GM12891 (cell line): ENCODE results near the gene WNT4.

Experiments used
- DNase-seq: peaks from one replicate; pipeline ENCODE4 v3.0.0; 2011; ENCODE audit warnings: low spot score; ENCODE audit not compliant: insufficient read length
- FAIRE-seq: peaks from 2 replicates; lab custom pipeline; 2011; peaks lifted over from hg19 to GRCh38; lab: Jason Lieb, UNC
- PAX5 ChIP-seq: IDR thresholded peaks from 2 replicates; pipeline ENCODE4 v1.6.1; 2011; ENCODE audit warnings: low read length, moderate library complexity, mild to moderate bottlenecking; ENCODE audit not compliant: insufficient read depth, severe bottlenecking
- POLR2A ChIP-seq: IDR thresholded peaks from 2 replicates; pipeline ENCODE4 v1.6.1; 2011; ENCODE audit warnings: low read depth, low read length, control low read depth
- POLR2AphosphoS5 ChIP-seq: IDR thresholded peaks from 2 replicates; pipeline ENCODE4 v1.6.1; 2011; ENCODE audit warnings: low read depth, low read length, control low read depth
- POU2F2 ChIP-seq: IDR thresholded peaks from 2 replicates; pipeline ENCODE4 v1.6.1; 2011; ENCODE audit warnings: low read depth, mild to moderate bottlenecking, control low read depth, low read length, moderate library complexity
- SPI1 ChIP-seq: IDR thresholded peaks from 2 replicates; pipeline ENCODE4 v1.6.1; 2011; ENCODE audit warnings: low read depth, low read length, control low read depth
- TAF1 ChIP-seq: IDR thresholded peaks from 2 replicates; pipeline ENCODE4 v1.6.1; 2011; ENCODE audit warnings: low read depth, low read length, control low read depth

The WNT4 gene

GRCh38 chr1:22142315-22143064 lies 407 bp downstream of the WNT4 start:
- no peak for TF ChIP-seq TAF1
- FAIRE-seq, result no peak
- DNase-seq, result peak; percentile 74

- TF ChIP-seq TAF1 (no peak), PAX5 (no peak), POLR2AphosphoS5 (no peak), POLR2A (no peak), SPI1 (no peak), POU2F2 (no peak)
- FAIRE-seq (no peak), DNase-seq (no peak)
Observed at GRCh38 chr1:22141554-22142314, 1.2 kb downstream of the WNT4 start.

DNA sequence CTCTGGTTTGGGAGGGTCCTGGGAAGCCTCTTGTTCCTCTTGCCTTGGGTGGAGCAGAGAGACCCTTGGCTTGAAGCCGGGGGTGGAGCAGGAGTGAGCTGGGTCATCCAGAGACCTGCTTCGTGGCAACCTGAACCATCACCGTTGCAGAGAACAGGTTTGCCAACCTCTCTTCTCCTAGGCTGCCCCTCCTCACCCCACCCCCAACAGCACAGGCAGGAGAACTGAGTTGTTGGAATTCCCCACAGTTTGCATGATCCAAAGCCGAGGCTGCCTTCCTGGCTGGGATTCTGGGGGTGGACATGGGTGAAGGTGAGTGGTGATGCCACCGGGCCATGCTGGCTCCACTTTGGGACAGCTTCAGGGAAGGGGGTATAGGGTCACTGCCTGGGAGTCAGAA lies 2.2 kb downstream of the WNT4 start:
- no peak for DNase-seq
- FAIRE-seq, result no peak
- no peak for TF ChIP-seq POU2F2
- no peak for TF ChIP-seq PAX5
- TF ChIP-seq POLR2A, result no peak
- no peak for TF ChIP-seq POLR2AphosphoS5

- TF ChIP-seq TAF1, result no peak
- TF ChIP-seq POU2F2, result no peak
- TF ChIP-seq POLR2AphosphoS5, result no peak
- TF ChIP-seq PAX5, result no peak
- no peak for TF ChIP-seq POLR2A
- TF ChIP-seq SPI1, result no peak
- DNase-seq (no peak), FAIRE-seq (no peak)
Observed at GRCh38 chr1:22139817-22140216, 3.1 kb downstream of the WNT4 start.

GRCh38 chr1:22139066-22139594 lies 3.8 kb downstream of the WNT4 start:
- no peak for TF ChIP-seq POU2F2
- TF ChIP-seq PAX5, result no peak
- no peak for TF ChIP-seq SPI1
- no peak for TF ChIP-seq POLR2AphosphoS5
- no peak for TF ChIP-seq POLR2A
- no peak for TF ChIP-seq TAF1
- no peak for DNase-seq
- FAIRE-seq, result no peak

- FAIRE-seq (peak; percentile 52), DNase-seq (no peak)
- TF ChIP-seq SPI1, result no peak
- TF ChIP-seq POU2F2, result no peak
- TF ChIP-seq PAX5, result no peak
- no peak for TF ChIP-seq POLR2AphosphoS5
- no peak for TF ChIP-seq POLR2A
- TF ChIP-seq TAF1, result no peak
Observed at GRCh38 chr1:22137004-22137720, 5.7 kb downstream of the WNT4 start.

GRCh38 chr1:22133931-22134324 lies 9.0 kb downstream of the WNT4 start:
- DNase-seq (no peak), FAIRE-seq (no peak)
- TF ChIP-seq POLR2A (no peak), TAF1 (no peak), PAX5 (no peak), POU2F2 (no peak), SPI1 (no peak), POLR2AphosphoS5 (no peak)

DNA sequence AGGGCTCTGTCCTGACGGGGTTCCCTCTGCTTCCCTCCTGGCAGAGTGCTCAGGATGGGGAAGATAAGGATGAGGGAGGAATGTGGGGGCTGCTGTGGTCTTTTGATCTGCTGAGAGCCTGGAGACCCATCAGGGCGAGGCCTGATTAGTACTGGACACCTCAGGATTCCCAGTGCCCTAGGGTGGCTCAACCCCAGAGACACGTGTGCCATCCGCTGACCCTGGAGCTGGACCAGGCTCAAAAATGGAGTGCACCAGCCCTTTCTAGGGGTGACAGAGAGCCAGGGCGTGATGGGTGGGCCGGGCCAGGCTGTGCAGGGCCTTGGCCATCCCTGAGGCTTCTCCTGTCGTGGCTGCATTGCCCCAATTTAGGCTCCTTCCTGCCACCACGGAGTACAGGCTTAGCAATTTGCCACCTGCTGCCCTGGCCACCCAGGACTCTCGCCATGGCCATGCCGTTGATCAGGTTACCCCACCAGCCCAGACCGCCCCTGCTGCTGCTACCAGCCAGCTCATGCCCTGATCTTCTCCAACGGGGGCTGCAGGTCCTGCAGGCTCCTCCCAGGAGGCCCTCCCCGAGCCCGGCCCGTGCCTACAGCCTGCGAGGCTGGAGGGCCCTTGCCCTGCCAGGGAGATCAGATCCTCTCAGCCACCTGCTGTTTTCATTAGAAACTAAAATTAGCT lies 9.5 kb downstream of the WNT4 start:
- DNase-seq (no peak), FAIRE-seq (no peak)
- TF ChIP-seq PAX5, result no peak

DNA sequence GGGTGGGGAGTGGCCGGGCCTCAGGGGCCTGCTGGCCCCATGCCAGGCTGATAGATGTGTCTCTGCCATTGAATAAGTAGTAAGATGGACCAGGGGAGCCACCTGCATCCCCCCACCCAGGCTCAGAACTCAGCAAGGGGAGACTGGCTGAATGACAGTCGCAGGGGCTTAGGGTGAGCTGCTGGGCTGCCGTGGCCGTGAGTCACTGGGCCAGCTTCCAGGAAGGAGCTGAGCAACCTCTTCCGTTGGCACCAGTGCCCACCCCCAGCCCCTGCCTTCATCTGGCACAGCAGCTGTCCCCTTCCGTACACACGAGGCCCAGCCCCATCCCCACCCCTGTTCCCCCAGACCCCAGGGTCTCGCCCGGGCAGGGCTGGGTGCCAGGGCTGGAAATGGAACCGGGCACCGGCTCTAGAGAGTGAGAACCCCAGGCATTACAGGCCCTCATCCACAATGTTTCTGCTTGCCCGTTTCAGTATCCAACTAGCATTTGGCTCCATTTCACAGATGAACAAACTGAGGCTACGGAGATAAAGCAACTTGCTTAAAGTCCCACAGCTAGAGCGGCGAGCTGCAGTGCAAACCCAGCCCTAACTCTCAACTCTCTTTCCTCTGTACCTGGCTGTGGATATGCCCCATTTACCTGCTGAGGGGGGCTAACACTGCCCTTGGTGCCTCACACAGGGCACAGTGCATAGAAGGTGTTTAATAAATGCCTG lies 10.2 kb downstream of the WNT4 start:
- no peak for DNase-seq
- TF ChIP-seq SPI1 (no peak), POLR2AphosphoS5 (no peak), POLR2A (no peak), PAX5 (no peak), TAF1 (no peak), POU2F2 (no peak)
- FAIRE-seq, result no peak
